HCT116 (cell line): Measurements from ENCODE around the gene ASB6. TPM values are rescaled to one million over a fixed set of nuclear protein-coding genes. Genes with fewer than 3 reads are reported as not detected.

ENCODE experiments used
- ATAC-seq: fragments of 200-7000 bp; cut with Tn5 transposase; 2 replicates; pipeline ENCODE4 v1.9.1; 2020; ENCODE audit warnings: mild to moderate bottlenecking, moderate library complexity
- BruUV-seq: library from RNA; stranded (reverse); fragments of 400-500 nt; replicated peaks from 2 replicates; lab custom pipeline; 2021; lab: Mats Ljungman, UMichigan
- CTCF ChIA-PET: fragments of 300-600 bp; sonication (Branson Sonifier 250); formaldehyde crosslinking; loops from one replicate; lab custom pipeline; 2021; ENCODE audit warnings: antibody characterized with exemption; lab: Charles Lee
- POLR2A ChIA-PET: fragments of 300-600, 350-600 bp; sonication (Branson Sonifier 250); formaldehyde crosslinking; loops from one replicate; lab custom pipeline; 2021; ENCODE audit warnings: antibody characterized with exemption; lab: Charles Lee
- RAD21 ChIA-PET, 2 experiments: fragments of 300-600 bp; sonication (Branson Sonifier 250); formaldehyde crosslinking; loops; one replicate each; lab custom pipeline; 2023; ENCODE audit warnings: low total read pairs in 2 of 2; ENCODE audit not compliant: uncharacterized antibody in 2 of 2, unreplicated experiment in 2 of 2, low non-redundant PET in 1 of 2; lab: Charles Lee
- DNase-seq: peaks from one replicate; pipeline ENCODE4 v3.0.0-alpha.2; 2010; ENCODE audit warnings: low read depth, low spot score
- H2AFZ ChIP-seq: fragments of 200-600 bp; shearing (Covaris generic), sonication (generic); 2 replicates; pipeline ENCODE4 v1.6.1; 2017; ENCODE audit warnings: low read depth, mixed run types, mixed read lengths, antibody characterized with exemption, low read length; ENCODE audit not compliant: poor library complexity, severe bottlenecking
- H3K27ac ChIP-seq: 2 replicates; pipeline ENCODE4 v1.5.1; 2012; ENCODE audit warnings: low read depth, low read length
- H3K27me3 ChIP-seq: fragments of 200-600 bp; sonication (generic); 2 replicates; pipeline ENCODE4 v1.6.1; 2016; ENCODE audit warnings: mixed run types, low read length, mixed read lengths; ENCODE audit not compliant: insufficient read depth
- H3K36me3 ChIP-seq, 2 experiments: fragments of 200-500 bp in 1 of 2; fragments of 200-600 bp in 1 of 2; sonication (Bioruptor generic) in 1 of 2; sonication (generic) in 1 of 2; 2 replicates each; pipeline versions ENCODE4 v1.5.1 to v1.6.1; 2014 to 2016; ENCODE audit warnings: low read length in 2 of 2, inconsistent platforms in 1 of 2, mixed read lengths in 1 of 2, mixed run types in 1 of 2; ENCODE audit not compliant: insufficient read depth in 2 of 2, control insufficient read depth in 1 of 2
- H3K4me1 ChIP-seq, 2 experiments: fragments of 200-600 bp in 1 of 2; sonication (generic) in 1 of 2; 2 replicates each; pipeline versions ENCODE4 v1.5.1 to v1.6.1; 2012 to 2017; ENCODE audit warnings: low read length in 2 of 2, inconsistent platforms in 1 of 2, mild to moderate bottlenecking in 1 of 2, mixed read lengths in 1 of 2, mixed run types in 1 of 2, moderate library complexity in 1 of 2; ENCODE audit not compliant: insufficient read depth in 2 of 2, control insufficient read depth in 1 of 2
- H3K4me2 ChIP-seq: fragments of 200-600 bp; sonication (generic); 2 replicates; pipeline ENCODE4 v1.6.1; 2017; ENCODE audit warnings: mixed run types, low read length, mixed read lengths
- H3K4me3 ChIP-seq, 2 experiments: fragments of 200-600 bp in 1 of 2; sonication (generic) in 1 of 2; replicated peaks in 1 of 2; 2 replicates each; pipeline ENCODE4 v1.5.1; 2011 to 2016; ENCODE audit warnings: low read length in 2 of 2, control low read depth in 1 of 2, low read depth in 1 of 2, mild to moderate bottlenecking in 1 of 2, mixed read lengths in 1 of 2, mixed run types in 1 of 2
- H3K79me2 ChIP-seq: fragments of 200-600 bp; sonication (generic); 2 replicates; pipeline ENCODE4 v1.6.1; 2017; ENCODE audit warnings: mild to moderate bottlenecking, mixed run types, low read length, moderate library complexity, mixed read lengths; ENCODE audit not compliant: insufficient read depth
- H3K9ac ChIP-seq: fragments of 200-600 bp; sonication (generic); 2 replicates; pipeline ENCODE4 v1.6.1; 2016; ENCODE audit warnings: low read length, mixed read lengths
- H3K9me2 ChIP-seq: fragments of 200-600 bp; sonication (generic), shearing (Covaris generic); 2 replicates; pipeline ENCODE4 v1.6.1; 2017; ENCODE audit warnings: mixed run types, mild to moderate bottlenecking, moderate library complexity; ENCODE audit not compliant: insufficient read depth
- H3K9me3 ChIP-seq, 2 experiments: fragments of 200-500 bp in 1 of 2; fragments of 200-600 bp in 1 of 2; sonication (Bioruptor generic) in 1 of 2; sonication (generic) in 1 of 2; 2 replicates each; pipeline ENCODE4 v1.6.1; 2014 to 2017; ENCODE audit warnings: low read length in 2 of 2, mixed read lengths in 2 of 2, inconsistent platforms in 1 of 2, low read depth in 1 of 2, mild to moderate bottlenecking in 1 of 2, mixed run types in 1 of 2, moderate library complexity in 1 of 2; ENCODE audit not compliant: control insufficient read depth in 1 of 2, insufficient read depth in 1 of 2
- H4K20me1 ChIP-seq: fragments of 200-600 bp; sonication (generic), shearing (Covaris generic); 2 replicates; pipeline ENCODE4 v1.6.1; 2017; ENCODE audit warnings: mixed run types, mild to moderate bottlenecking, moderate library complexity; ENCODE audit not compliant: insufficient read depth
- CBX3 ChIP-seq: IDR thresholded peaks from 2 replicates; pipeline ENCODE4 v1.6.1; 2012; ENCODE audit warnings: low read depth
- EGR1 ChIP-seq: IDR thresholded peaks from 2 replicates; pipeline ENCODE4 v1.6.1; 2012; ENCODE audit warnings: low read depth
- ELF1 ChIP-seq: IDR thresholded peaks from 2 replicates; pipeline ENCODE4 v1.6.1; 2012; ENCODE audit warnings: low read depth, borderline replicate concordance
- EZH2 ChIP-seq: fragments of 200-600 bp; sonication (generic); IDR thresholded peaks from 2 replicates; pipeline ENCODE4 v1.6.1; 2017; ENCODE audit warnings: antibody characterized with exemption, mixed run types
- FOSL1 ChIP-seq: IDR thresholded peaks from 2 replicates; pipeline ENCODE4 v1.6.1; 2012; ENCODE audit warnings: low read depth
- JUND ChIP-seq: IDR thresholded peaks from 2 replicates; pipeline ENCODE4 v1.6.1; 2012
- POLR2A ChIP-seq: IDR thresholded peaks from 2 replicates; pipeline ENCODE4 v1.7.0; 2011; ENCODE audit warnings: borderline replicate concordance; ENCODE audit not compliant: insufficient read depth, insufficient read length; ENCODE audit errors: extremely low read depth
- RAD21 ChIP-seq: IDR thresholded peaks from 2 replicates; pipeline ENCODE4 v1.6.1; 2012; ENCODE audit warnings: low read depth, mild to moderate bottlenecking
- REST ChIP-seq: IDR thresholded peaks from 2 replicates; pipeline ENCODE4 v1.6.1; 2012; ENCODE audit warnings: low read depth
- SRF ChIP-seq: IDR thresholded peaks from 2 replicates; pipeline ENCODE4 v1.6.1; 2012; ENCODE audit warnings: low read depth
- TCF7L2 ChIP-seq: IDR thresholded peaks from 2 replicates; pipeline ENCODE4 v1.7.0; 2011; ENCODE audit warnings: borderline replicate concordance, inconsistent platforms; ENCODE audit not compliant: insufficient read depth, insufficient read length; ENCODE audit errors: extremely low read depth
- YY1 ChIP-seq: IDR thresholded peaks from 2 replicates; pipeline ENCODE4 v1.6.1; 2011; ENCODE audit warnings: low read length, low read depth, moderate library complexity, mild to moderate bottlenecking; ENCODE audit not compliant: insufficient replicate concordance; ENCODE audit errors: extremely low read depth
- ZFX ChIP-seq: fragments of 450-650 bp; IDR thresholded peaks from 2 replicates; pipeline ENCODE4 v1.6.1; 2017
- ZNF274 ChIP-seq: fragments of 200-500 bp; sonication (Bioruptor generic); IDR thresholded peaks from 2 replicates; pipeline ENCODE4 v1.6.1; 2014; ENCODE audit warnings: mild to moderate bottlenecking, low read depth, low read length, inconsistent platforms
- intact Hi-C: fragments of 100-400 bp; cut with micrococcal nuclease; formaldehyde crosslinking; loops from 2 replicates; pipeline ENCODE4 v1.10.0; 2022
- total RNA-seq: library from RNA; stranded (reverse); gene quantifications from one replicate; pipeline ENCODE4 v1.2.1, GENCODE V29; 2021; ENCODE audit not compliant: unreplicated experiment
- TF ChIP-seq, protein P1 (sequence below): IDR thresholded peaks from 2 replicates; pipeline ENCODE4 v1.6.1; 2011; ENCODE audit warnings: mild to moderate bottlenecking, low read length, moderate library complexity; ENCODE audit not compliant: insufficient replicate concordance; ENCODE audit errors: extremely low read depth
- TF ChIP-seq, protein P2 (sequence below), 3 experiments: fragments of 200-600 bp in 1 of 3; sonication (generic) in 1 of 3; IDR thresholded peaks in 2 of 3; conservative IDR thresholded peaks in 1 of 3; 2 replicates each; pipeline ENCODE4 v1.5.1; 2012 to 2017; ENCODE audit warnings: low read depth in 2 of 3, low read length in 2 of 3, antibody characterized with exemption in 1 of 3, borderline replicate concordance in 1 of 3, control low read depth in 1 of 3, mild to moderate bottlenecking in 1 of 3, mixed read lengths in 1 of 3, mixed run types in 1 of 3, moderate library complexity in 1 of 3; ENCODE audit not compliant: insufficient read depth in 1 of 3

The ASB6 gene
- total RNA-seq, 1 experiment from 2014 or later: 21.6 TPM

DNA sequence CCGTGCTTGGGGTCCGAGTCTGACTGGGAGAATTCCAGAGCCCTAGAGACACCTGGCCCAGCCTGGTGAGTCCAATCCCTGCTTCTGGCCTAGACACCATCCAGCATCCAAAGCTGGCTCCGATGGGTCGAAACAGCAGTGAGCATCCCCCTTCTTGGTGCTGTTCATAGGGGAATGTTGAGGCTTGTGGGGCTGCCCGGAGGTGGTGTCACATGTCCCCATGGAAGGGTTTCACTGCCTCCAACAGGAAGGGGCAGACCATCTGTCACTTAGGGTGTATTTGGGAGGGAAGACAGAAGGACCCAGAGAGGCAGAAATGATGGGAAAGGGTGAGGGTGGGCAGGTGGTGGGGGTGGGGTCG, 34.9 kb downstream of the ASB6 start:
- H3K9ac ChIP-seq: peak overlapping the region; percentile 61
- H3K9me2 ChIP-seq: no peaks in the 10 kb centered on the region
- H3K4me2 ChIP-seq: peak overlapping the region; percentile 92
- H2AFZ ChIP-seq: no peak overlapping the region
- intact Hi-C loops: loop anchor here (2.0 kb wide), 2 partner anchors 36 to 272 kb away; no protein-coding TSS in a partner anchor
- ChIA-PET POLR2A (interaction anchor here (1.2 to 4.8 kb wide), 8 partner anchors 9 to 464 kb away, joined by 4 to 34 read pairs (median 7); partner anchors contain the start of gene NTMT1), RAD21 (no interaction called here), CTCF (no interaction called here)
- no peaks in the 10 kb centered on the region; the same call in 1 of the 2 replicates for H3K79me2 ChIP-seq
- H3K9me3 ChIP-seq: no peaks in the 10 kb centered on the region
- H3K4me3 ChIP-seq: peak overlapping the region; percentile 7 to 8; a peak in 1 of 4 replicates
- H3K27ac ChIP-seq: peak overlapping the region; percentile 96
- ATAC-seq (no peak), DNase-seq (no peak)
- no peaks in the 10 kb centered on the region for H3K36me3 ChIP-seq
- no peaks in the 10 kb centered on the region for H4K20me1 ChIP-seq
- peaks cover 81 to 94% of the 10 kb centered on the region in 2 experiments for H3K4me1 ChIP-seq
- TF ChIP-seq SRF (no peak), ZFX (no peak), ZNF274 (no peak), FOSL1 (no peak), EZH2 (no peak), TCF7L2 (no peak), REST (no peak), YY1 (no peak), JUND (no peak), RAD21 (no peak), CBX3 (no peak), POLR2A (no peak), EGR1 (no peak), ELF1 (no peak)
- TF ChIP-seq, protein P1, sequence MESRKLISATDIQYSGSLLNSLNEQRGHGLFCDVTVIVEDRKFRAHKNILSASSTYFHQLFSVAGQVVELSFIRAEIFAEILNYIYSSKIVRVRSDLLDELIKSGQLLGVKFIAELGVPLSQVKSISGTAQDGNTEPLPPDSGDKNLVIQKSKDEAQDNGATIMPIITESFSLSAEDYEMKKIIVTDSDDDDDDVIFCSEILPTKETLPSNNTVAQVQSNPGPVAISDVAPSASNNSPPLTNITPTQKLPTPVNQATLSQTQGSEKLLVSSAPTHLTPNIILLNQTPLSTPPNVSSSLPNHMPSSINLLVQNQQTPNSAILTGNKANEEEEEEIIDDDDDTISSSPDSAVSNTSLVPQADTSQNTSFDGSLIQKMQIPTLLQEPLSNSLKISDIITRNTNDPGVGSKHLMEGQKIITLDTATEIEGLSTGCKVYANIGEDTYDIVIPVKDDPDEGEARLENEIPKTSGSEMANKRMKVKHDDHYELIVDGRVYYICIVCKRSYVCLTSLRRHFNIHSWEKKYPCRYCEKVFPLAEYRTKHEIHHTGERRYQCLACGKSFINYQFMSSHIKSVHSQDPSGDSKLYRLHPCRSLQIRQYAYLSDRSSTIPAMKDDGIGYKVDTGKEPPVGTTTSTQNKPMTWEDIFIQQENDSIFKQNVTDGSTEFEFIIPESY: no peak
- TF ChIP-seq, protein P2, sequence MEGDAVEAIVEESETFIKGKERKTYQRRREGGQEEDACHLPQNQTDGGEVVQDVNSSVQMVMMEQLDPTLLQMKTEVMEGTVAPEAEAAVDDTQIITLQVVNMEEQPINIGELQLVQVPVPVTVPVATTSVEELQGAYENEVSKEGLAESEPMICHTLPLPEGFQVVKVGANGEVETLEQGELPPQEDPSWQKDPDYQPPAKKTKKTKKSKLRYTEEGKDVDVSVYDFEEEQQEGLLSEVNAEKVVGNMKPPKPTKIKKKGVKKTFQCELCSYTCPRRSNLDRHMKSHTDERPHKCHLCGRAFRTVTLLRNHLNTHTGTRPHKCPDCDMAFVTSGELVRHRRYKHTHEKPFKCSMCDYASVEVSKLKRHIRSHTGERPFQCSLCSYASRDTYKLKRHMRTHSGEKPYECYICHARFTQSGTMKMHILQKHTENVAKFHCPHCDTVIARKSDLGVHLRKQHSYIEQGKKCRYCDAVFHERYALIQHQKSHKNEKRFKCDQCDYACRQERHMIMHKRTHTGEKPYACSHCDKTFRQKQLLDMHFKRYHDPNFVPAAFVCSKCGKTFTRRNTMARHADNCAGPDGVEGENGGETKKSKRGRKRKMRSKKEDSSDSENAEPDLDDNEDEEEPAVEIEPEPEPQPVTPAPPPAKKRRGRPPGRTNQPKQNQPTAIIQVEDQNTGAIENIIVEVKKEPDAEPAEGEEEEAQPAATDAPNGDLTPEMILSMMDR (IDR thresholded peaks at IDR 0.05 in 2 of 3, conservative IDR thresholded peaks at IDR 0.05 in 1 of 3; ENCODE audit: borderline replicate concordance in 1 of 3, insufficient read depth in 1 of 3, low read depth in 2 of 3, low read length in 2 of 3): no peak
- TSS peak; percentile 83 for BruUV-seq
- no peaks in the 10 kb centered on the region for H3K27me3 ChIP-seq
